ENCODE data around the gene GNB4. TPM values are rescaled to one million over a fixed set of nuclear protein-coding genes. Genes with fewer than 3 reads are reported as not detected.

GNB4 gene
- total RNA-seq, 1 experiment from 2014 or later, result 36.7 TPM

- TF ChIP-seq AFF4 (CRISPR knock-in tag; IDR thresholded peaks at IDR 0.05; ENCODE audit: borderline replicate concordance) (no peak), ETV6 (CRISPR knock-in tag; IDR thresholded peaks at IDR 0.05) (no peak), FOXP4 (CRISPR knock-in tag; IDR thresholded peaks at IDR 0.05) (peak; percentile 18; the same call in 1 of the 2 replicates)
Measured at GRCh38 chr3:179347345-179348194, 103.7 kb downstream of the GNB4 start, which contains the start of gene MFN1 (continued).

Other genes with a start within 250 kb of the GNB4 start
- 1.7 to 2.3 TPM (median 2.2 TPM) in 3 replicates for gene KCNMB3, start 200.4 kb downstream of the GNB4 start, total RNA-seq (2021)
- gene ZNF639, start 128.4 kb downstream of the GNB4 start, total RNA-seq (2021), result 32.3 to 34.8 TPM (median 33.4 TPM) in 3 replicates
- 40.7 to 46.6 TPM (median 42.7 TPM) in 3 replicates for gene MFN1, start 103.8 kb downstream of the GNB4 start, total RNA-seq (2021)
- 71.6 to 82.9 TPM (median 74.6 TPM) in 3 replicates for gene ACTL6A, start 111.5 kb upstream of the GNB4 start, total RNA-seq (2021)
- 55.9 to 68.9 TPM (median 61.3 TPM) in 3 replicates for gene MRPL47, start 153.2 kb upstream of the GNB4 start, total RNA-seq (2021)
- 95.6 to 114 TPM (median 104 TPM) in 3 replicates for gene NDUFB5, start 153.3 kb upstream of the GNB4 start, total RNA-seq (2021)
- gene USP13, start 201.6 kb upstream of the GNB4 start, total RNA-seq (2021), result 24.8 to 27.2 TPM (median 26.8 TPM) in 3 replicates